ENCODE data around the gene CAMTA1.

DNA sequence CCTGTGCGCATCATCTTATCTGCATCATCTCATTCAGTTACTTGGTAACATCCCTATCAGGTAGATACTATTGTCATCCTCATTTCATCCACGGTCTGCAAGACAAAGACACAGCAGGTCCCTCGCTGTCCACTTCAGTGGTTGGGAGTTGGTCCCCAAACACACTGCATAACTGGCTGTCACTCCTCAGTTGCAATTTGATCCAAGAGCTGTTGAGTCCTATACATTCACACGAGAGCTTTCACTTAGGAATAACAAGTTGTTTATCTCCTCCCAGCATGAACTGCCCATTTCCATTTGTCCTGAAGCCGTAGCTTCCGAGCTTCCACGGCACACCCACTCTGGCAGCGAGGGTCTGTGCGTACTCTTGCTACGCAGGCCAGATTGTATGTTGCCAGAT is 472.0 kb downstream of the CAMTA1 start:
- TF ChIP-seq, protein P1, sequence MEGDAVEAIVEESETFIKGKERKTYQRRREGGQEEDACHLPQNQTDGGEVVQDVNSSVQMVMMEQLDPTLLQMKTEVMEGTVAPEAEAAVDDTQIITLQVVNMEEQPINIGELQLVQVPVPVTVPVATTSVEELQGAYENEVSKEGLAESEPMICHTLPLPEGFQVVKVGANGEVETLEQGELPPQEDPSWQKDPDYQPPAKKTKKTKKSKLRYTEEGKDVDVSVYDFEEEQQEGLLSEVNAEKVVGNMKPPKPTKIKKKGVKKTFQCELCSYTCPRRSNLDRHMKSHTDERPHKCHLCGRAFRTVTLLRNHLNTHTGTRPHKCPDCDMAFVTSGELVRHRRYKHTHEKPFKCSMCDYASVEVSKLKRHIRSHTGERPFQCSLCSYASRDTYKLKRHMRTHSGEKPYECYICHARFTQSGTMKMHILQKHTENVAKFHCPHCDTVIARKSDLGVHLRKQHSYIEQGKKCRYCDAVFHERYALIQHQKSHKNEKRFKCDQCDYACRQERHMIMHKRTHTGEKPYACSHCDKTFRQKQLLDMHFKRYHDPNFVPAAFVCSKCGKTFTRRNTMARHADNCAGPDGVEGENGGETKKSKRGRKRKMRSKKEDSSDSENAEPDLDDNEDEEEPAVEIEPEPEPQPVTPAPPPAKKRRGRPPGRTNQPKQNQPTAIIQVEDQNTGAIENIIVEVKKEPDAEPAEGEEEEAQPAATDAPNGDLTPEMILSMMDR (IDR thresholded peaks at IDR 0.05; ENCODE audit: low read length): no peak
- TF ChIP-seq EZH2phosphoT487 (IDR thresholded peaks at IDR 0.05; ENCODE audit: low read length) (no peak), EZH2 (optimal IDR thresholded peaks at IDR 0.05; ENCODE audit: low read depth, low read length) (no peak)
